Fibroblast of lung (primary cell): ENCODE measurements around the gene DENND1A.

Source experiments
- EZH2 ChIP-seq: IDR thresholded peaks from 2 replicates; pipeline ENCODE4 v1.5.1; 2012; ENCODE audit warnings: low read length, control low read depth, mild to moderate bottlenecking; ENCODE audit errors: missing control alignments
- TF ChIP-seq, protein P1 (sequence below), 2 donors: IDR thresholded peaks in 1 of 2; conservative IDR thresholded peaks in 1 of 2; 1 replicate in 1 of 2; 2 replicates in 1 of 2; pipeline ENCODE4 v1.5.1; 2011 to 2012; ENCODE audit warnings: low read length in 2 of 2, control low read depth in 1 of 2, inconsistent platforms in 1 of 2, low read depth in 1 of 2, mild to moderate bottlenecking in 1 of 2

DNA sequence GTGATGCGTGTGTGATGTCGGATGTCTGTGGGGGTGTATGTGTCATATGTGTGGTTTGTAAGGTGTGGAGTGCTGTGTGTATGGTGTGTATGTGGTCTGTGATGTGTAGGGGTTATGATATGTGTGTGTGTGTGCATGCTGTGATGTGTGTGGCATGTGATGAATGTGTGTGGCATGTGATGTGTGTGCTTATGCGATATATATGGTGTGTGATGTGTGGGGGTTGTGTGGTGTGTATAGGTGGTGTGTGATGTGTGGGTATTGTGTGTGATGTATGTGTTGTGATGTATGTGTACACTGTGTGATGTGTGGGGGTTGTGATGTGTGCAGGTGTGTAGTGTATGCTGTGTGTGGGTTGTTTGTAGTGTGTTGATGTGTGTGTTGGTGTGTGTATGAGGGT lies 583.1 kb downstream of the DENND1A start:
- TF ChIP-seq, protein P1, sequence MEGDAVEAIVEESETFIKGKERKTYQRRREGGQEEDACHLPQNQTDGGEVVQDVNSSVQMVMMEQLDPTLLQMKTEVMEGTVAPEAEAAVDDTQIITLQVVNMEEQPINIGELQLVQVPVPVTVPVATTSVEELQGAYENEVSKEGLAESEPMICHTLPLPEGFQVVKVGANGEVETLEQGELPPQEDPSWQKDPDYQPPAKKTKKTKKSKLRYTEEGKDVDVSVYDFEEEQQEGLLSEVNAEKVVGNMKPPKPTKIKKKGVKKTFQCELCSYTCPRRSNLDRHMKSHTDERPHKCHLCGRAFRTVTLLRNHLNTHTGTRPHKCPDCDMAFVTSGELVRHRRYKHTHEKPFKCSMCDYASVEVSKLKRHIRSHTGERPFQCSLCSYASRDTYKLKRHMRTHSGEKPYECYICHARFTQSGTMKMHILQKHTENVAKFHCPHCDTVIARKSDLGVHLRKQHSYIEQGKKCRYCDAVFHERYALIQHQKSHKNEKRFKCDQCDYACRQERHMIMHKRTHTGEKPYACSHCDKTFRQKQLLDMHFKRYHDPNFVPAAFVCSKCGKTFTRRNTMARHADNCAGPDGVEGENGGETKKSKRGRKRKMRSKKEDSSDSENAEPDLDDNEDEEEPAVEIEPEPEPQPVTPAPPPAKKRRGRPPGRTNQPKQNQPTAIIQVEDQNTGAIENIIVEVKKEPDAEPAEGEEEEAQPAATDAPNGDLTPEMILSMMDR (conservative IDR thresholded peaks at IDR 0.05 in 1 of 2, IDR thresholded peaks at IDR 0.05 in 1 of 2; ENCODE audit: low read depth in 1 of 2, low read length in 2 of 2), result no peak
- TF ChIP-seq EZH2, result no peak
